Endothelial cell (in vitro differentiated cells): Measurements from ENCODE around the gene SLC25A34. TPM values are rescaled to one million over a fixed set of nuclear protein-coding genes. Genes with fewer than 3 reads are reported as not detected.

Source experiments
- DNase-seq: peaks from one replicate; pipeline ENCODE4 v3.0.0; 2021; ENCODE audit warnings: low spot score
- H3K27ac Mint-ChIP-seq: one replicate; pipeline ENCODE4 v1.8.0; 2021; ENCODE audit warnings: mixed read lengths, inconsistent platforms; ENCODE audit not compliant: unreplicated experiment
- H3K27me3 Mint-ChIP-seq: one replicate; pipeline ENCODE4 v1.8.0; 2021; ENCODE audit warnings: mild to moderate bottlenecking, moderate library complexity, mixed read lengths, inconsistent platforms; ENCODE audit not compliant: unreplicated experiment
- H3K36me3 Mint-ChIP-seq: one replicate; pipeline ENCODE4 v1.8.0; 2021; ENCODE audit warnings: mild to moderate bottlenecking, low read depth, mixed read lengths, inconsistent platforms; ENCODE audit not compliant: unreplicated experiment
- H3K4me1 Mint-ChIP-seq: one replicate; pipeline ENCODE4 v1.8.0; 2021; ENCODE audit warnings: mild to moderate bottlenecking, mixed read lengths, inconsistent platforms; ENCODE audit not compliant: unreplicated experiment
- H3K4me3 Mint-ChIP-seq: one replicate; pipeline ENCODE4 v1.8.0; 2021; ENCODE audit warnings: mild to moderate bottlenecking, mixed read lengths, inconsistent platforms; ENCODE audit not compliant: unreplicated experiment
- H3K9me3 Mint-ChIP-seq: one replicate; pipeline ENCODE4 v1.8.0; 2021; ENCODE audit warnings: mixed read lengths, inconsistent platforms; ENCODE audit not compliant: unreplicated experiment
- CTCF ChIP-seq: fragments of 200-600 bp; sonication (generic); IDR thresholded peaks from one replicate; pipeline ENCODE4 v1.5.0; 2021; ENCODE audit warnings: antibody characterized with exemption; ENCODE audit not compliant: unreplicated experiment
- total RNA-seq: library from RNA; stranded (reverse); fragmentation: NEBNext Ultra II Directional; extraction: Animal tissue kit (Norgen Biotek cat#: 25700); gene quantifications from one replicate; pipeline ENCODE4 v1.2.1, GENCODE V29; 2021; ENCODE audit not compliant: unreplicated experiment

SLC25A34 gene
- total RNA-seq, 1 donor from 2014 or later: 3.5 TPM

GRCh38 chr1:15720861-15721260, 15.2 kb upstream of the SLC25A34 start:
- Mint-ChIP-seq H3K4me3 (no peak overlapping the region), H3K36me3 (peaks cover 25% of the 10 kb centered on the region), H3K27me3 (peaks cover 3% of the 10 kb centered on the region), H3K9me3 (no peaks in the 10 kb centered on the region), H3K27ac (no peak overlapping the region), H3K4me1 (peaks cover 7% of the 10 kb centered on the region)
- no peak for DNase-seq
- no peak for TF ChIP-seq CTCF

- no peak for TF ChIP-seq CTCF
- no peak overlapping the region for H3K4me3 Mint-ChIP-seq
- H3K36me3 Mint-ChIP-seq: peaks cover 22% of the 10 kb centered on the region
- H3K27ac Mint-ChIP-seq: no peak overlapping the region
- H3K27me3 Mint-ChIP-seq: peaks cover 1% of the 10 kb centered on the region
- no peak for DNase-seq
- H3K9me3 Mint-ChIP-seq: no peaks in the 10 kb centered on the region
- peaks cover 7% of the 10 kb centered on the region for H3K4me1 Mint-ChIP-seq
These were observed 13.6 kb upstream of the SLC25A34 start for GRCh38 chr1:15722411-15722810.

- Mint-ChIP-seq H3K9me3 (no peaks in the 10 kb centered on the region), H3K4me1 (peaks cover 7% of the 10 kb centered on the region), H3K36me3 (peaks cover 25% of the 10 kb centered on the region), H3K27me3 (peaks cover 3% of the 10 kb centered on the region), H3K27ac (no peak overlapping the region), H3K4me3 (no peak overlapping the region)
- no peak for TF ChIP-seq CTCF
- DNase-seq: no peak
These were observed 13.1 kb upstream of the SLC25A34 start for GRCh38 chr1:15722836-15723532.

- no peak for TF ChIP-seq CTCF
- Mint-ChIP-seq H3K9me3 (no peaks in the 10 kb centered on the region), H3K4me3 (no peak overlapping the region), H3K36me3 (peaks cover 23% of the 10 kb centered on the region), H3K27ac (no peak overlapping the region), H3K27me3 (peaks cover 5% of the 10 kb centered on the region), H3K4me1 (peaks cover 7% of the 10 kb centered on the region)
- no peak for DNase-seq
These were observed 12.3 kb upstream of the SLC25A34 start for GRCh38 chr1:15723631-15724246.
